HG03354 (cell line): ENCODE data around the gene ZNF689.

Source experiments
- ATAC-seq: cut with Tn5 transposase; IDR thresholded peaks from one replicate; pipeline ENCODE4 v1.9.1; 2021; ENCODE audit warnings: mild to moderate bottlenecking; ENCODE audit not compliant: unreplicated experiment, poor library complexity, severe bottlenecking

The ZNF689 gene

DNA sequence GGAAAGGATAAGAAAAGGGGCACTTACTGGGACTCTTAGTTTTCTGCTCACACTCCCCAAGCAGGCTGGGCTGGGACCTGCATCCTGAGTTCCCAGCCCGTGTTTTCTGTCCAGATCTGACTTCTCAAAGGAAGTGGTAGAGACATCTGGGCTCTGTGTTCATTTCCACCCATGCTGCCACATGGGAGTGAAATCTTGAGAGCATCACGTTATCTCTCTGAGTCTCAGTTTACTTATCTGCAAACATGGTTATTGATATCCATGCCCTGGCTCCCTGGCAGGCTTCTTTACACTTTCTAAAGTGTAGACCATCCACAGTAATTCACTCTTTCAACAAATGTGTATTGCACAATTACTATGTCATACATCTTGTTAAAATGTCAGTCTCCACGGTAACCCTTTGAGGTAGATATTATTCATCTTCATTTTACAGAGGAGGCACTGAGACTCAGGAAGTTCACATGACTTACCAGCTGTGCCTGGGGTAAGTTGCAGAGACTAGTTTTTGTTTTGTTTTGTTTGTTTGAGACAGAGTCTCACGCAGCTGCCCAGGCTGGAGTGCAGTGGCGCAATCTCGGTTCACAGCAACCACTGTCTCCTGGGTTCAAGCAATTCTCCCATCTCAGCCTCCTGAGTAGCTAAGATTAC is 42.1 kb downstream of the ZNF689 start:
- peak; percentile 50 for ATAC-seq

DNA sequence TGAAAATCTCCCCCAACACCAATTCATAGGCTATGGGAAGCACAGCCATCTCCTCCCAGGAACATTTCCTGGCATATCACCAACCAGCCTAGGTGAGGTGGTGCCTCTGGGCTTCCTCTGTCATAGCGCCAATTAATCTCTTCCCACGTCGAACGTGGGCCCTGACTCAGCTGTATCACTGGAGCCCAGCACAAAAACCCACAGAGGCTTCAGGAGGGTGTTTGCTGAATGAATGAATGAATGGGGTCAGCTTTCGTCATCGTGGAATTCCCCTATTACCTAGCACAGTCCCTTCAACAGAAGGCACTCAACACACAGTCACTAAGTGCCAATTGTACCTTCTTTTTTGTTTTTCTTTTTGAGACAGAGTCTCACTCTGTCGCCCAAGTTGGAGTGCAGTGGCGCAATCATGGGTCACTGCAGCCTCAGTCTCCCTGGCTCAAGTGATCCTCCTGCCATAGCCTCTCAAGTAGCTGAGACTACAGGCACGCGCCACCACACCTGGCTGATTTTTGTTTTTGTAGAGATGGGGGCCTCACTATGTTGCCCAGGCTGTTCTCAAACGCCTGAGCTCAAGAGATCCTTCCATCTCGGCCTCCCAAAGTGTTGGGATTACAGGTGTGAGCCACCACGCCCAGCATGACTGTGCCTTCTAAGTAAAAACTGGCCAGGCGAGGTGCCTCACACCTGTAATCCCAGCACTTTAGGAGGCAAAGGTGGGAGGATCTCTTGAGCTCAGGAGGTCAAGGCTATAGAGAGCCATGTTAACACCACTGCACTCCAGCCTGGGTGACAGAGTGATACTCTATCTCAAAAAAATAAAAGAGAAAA is 42.8 kb downstream of the ZNF689 start:
- no peak for ATAC-seq

DNA sequence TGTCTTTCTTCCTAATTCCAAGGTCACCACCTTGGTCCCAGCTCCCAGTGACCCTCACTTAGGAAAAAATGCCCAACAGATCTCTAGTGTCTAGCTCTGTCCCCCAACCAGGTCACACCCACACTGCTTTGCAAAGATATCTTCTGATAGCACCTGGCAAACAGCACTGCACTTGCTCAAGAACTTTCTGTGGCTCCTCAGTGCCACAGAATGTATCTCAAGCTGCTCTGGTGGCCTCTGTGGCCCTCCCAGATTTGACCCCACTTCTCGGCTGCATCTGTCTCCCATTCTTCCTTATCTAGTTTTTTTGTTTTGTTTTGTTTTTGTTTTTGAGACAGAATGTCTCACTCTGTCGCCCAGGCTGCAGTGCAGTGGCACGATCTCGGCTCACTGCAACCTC is 43.7 kb downstream of the ZNF689 start:
- ATAC-seq = no peak

DNA sequence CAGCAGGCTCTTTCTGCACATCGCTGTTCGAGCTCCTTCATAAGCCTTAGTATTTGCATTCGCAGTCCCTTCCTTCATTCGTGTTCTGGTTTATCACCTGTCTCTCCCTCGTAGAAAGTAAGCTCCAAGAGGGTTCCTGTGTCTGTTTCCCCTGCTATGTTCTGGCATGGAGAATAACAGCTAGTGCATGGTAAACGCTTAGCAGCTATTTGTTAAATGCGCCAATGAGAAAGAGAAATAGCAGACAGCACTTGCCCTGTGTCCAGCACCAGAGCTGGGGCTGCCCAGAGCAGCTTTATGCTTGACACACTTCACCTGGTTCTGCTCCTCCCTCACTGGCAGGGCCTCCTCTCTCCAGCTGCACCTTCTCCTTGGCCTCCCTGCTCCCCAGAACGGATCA is 44.2 kb downstream of the ZNF689 start:
- no peak for ATAC-seq

DNA sequence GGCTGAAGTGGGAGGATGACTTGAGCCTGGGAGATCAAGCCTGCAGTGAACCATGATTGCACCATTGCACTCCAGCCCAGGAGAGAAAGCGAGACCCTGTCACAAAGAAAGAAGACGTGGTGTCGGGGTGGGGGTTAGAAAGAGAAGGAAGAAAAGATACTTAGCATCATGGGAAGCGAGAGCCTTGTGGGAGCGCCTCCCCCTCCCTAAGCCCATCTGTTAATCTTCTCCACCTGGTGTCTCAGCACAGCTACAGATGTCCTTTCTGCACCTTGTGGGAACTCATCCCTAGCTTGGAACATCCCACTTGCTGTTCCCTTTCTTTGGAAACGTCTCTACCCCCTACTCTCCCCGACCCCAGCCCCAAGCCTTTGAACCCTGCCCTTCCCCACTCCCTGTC is 44.7 kb downstream of the ZNF689 start:
- no peak for ATAC-seq

DNA sequence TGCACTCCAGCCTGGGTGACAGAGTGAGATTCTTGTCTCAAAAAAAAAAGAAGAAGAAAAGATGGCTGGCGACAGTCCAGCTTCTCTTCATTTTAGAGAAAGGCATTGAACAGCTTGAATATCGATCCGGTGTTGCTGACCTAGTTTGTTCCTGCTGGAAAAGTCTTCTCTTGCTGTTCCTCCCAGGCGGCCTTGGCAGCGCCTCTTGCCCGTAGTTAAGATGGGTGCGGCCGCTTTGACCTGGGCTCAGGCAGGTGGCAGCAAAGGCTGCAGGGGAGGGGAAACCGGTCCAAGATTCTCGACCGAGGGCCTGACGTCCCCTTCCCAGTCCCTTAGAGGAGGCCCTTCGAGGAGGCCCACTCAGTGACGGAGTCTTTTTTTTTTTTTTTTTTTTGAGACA is 48.2 kb downstream of the ZNF689 start:
- no peak for ATAC-seq

DNA sequence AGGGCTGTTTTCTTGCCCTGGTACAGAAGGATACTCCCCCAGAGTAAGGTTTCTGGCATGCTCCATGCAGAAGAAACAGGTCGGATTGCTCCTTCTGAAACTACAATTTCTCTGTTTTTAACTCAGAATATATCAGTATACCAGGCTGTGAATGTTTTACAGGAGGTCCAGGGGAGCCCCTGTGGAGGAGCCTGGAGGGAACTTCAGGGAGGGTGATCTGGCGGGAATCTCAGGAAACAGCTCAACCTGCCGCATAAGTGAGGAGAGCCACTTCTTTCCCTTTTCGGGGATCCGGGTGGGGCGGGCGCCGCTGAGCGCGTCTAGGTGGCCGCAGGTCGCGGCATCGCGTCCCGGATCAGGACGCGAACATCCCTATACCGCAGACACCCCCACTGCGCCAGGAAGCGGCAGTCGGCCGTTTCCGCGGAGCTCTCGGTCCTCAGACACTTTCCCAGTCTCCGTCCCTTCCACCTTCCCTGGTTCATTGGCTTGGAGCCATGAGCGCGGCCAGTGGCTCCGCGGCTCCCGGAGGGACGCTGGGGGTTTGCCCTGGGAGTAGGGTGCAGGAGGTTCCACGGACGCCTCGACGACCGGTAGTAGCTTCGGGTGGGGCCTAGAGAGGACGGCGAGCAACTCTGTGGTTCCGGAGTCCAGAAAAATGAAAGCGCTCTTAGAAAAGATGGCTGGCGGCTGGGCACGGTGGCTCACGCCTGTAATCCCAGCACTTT is 48.9 kb downstream of the ZNF689 start:
- no peak for ATAC-seq

DNA sequence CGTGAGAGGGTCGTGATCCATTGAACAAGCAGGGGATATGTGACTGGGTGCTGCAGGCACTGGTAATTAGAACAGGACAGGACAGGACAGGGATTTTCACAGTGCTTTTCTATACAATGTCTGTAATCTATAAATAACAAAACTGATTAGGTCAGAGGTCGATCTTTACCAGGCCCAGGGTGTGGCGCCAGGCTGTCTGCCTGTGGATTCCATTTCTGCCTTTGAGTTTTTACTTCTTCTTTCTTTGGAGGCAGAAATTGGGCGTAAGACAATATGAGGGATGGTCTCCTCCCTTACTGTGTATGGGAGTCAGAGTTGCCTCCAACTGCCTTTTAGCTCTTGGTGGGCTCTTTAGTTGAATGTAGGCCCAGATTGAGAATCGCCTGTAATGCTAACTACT is 50.5 kb downstream of the ZNF689 start:
- ATAC-seq = no peak

DNA sequence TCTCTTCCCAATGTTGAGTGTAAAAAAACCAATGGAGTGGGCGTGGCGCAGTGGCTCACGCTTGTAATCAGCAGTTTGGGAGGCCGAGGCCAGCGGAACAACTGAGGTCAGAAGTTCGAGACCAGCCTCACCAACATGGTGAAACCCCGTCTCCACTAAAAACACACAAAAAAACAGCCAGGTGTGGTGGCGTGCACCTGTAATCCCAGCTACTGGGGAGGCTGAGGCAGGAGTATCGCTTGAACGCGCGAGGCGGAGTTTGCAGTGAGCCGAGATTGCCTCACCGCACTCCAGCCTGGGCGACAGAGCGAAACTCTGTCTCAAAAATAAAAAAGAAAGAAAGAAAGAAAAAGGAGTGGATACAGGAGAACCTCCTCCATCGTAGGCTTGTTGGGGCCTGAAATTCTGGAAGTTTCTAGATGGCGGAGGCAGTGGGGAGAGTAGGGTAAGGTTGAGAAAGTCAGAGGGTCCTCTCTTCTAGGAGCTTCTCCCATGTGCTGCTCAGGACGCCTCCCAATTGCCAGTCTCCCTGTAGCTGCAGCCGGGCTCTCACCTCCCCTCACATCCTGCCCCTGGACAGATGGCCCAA is 51.3 kb downstream of the ZNF689 start:
- no peak for ATAC-seq

DNA sequence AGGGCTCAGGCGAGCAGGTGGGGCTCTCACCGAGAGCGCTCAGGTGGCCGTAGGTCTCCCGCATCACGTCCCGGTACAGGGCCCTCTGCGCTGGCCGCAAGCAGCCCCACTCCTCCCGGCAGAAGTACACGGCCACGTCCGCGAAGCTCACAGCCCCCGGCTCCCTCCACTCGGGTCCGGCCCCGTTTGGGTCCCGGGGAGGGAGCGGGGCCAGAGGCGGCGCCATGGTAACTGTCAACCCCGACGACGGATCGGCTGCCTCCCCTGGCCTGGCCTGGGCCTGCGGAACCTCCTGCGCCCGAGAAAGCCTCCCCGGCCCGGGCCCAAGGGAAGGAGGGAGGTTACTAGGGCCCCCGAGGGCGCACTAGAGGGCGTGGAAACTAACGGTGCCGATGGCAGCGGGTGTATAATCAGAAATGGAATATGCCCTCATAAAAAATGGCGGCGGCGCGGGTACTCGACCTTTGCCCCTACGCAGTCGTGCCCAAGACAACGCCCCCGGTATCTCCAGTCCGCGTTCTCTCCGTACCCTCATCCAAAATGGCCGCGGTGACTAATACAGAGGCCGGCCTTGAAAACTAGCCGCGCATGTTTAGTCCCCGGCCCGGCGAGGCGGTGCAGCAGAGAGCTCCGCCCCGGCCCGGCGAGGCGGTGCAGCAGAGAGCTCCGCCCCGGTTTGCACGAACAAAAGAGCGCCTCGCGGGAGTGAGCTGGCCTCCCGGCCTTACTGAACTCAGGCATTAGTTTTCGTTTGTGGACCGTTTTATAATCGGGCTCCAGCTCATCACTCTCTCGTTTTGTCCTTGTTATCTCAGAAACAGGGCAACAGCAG is 52.0 kb downstream of the ZNF689 start, which contains the start of gene ZNF764:
ZNF764 (minus strand) TSS at position 418 of the 832 bp plus-strand sequence; CDS start at position 226, 192 bp downstream.
- ATAC-seq = peak; percentile 91

DNA sequence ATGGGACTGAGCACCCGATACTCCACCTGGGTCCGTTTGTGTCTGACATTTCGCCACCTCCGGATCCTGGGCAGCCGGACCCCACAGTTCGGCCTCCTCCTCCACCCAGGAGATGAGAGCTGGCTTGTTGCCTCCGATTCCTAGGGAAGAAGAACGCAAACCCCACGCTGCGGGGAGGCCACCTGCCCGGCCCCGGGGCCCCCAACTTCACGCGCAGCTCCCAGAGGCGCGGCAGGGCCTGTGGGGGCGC is 52.6 kb downstream of the ZNF689 start:
- peak; percentile 17 for ATAC-seq

DNA sequence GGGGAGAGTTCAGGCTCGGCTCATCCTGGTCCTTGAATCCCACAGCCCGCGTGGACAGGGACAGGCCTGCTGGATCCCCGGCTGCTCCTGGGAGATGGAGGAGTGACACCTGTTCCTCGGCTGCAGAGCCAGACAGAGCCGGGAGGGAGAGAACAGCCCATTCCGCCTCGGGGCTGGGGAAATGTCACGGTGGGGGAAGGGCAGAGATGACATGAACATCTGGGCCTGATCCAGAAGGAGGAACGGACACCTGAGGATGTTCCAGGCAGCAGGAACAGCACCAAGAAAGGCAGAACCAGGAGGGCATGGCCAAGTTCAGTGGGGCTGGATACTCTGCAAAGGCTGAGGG is 54.1 kb downstream of the ZNF689 start:
- ATAC-seq = no peak

DNA sequence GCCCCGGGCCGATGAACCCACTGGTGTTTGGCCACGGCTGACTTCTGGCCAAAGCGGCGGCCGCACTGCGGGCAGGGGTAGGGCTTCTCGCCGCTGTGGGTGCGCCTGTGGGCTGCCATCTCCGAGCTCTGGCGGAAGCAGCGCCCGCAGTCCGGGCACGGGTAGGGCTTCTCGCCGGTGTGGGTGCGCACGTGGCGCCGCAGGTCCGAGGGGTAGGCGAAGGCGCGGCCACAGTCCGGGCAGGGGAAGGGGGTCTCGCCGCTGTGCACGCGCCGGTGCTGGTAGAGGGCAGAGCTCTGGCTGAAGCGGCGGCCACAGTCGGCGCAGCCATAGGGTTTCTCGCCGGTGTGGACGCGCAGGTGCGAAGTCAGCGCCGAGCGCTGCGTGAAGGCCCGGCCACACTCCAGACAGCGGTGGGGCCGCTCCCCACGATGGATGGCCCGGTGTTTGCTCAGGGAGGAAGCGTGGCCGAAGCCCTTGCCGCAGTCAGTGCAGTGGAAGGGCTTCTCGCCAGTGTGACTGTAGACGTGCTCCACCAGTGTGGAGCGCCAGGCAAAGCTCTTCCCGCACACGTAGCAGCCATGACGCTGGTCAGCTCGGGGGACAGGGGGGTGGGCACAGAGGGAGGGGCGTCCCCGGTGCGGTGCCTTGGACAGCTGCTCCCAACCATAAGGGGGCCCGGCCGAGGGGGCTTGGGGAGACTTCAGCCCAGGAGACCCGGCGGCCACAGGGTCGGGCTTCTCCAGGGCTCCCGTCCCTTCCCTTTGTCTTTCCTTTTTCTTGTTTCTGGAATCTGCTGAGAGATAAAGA is 54.7 kb downstream of the ZNF689 start:
- no peak for ATAC-seq

DNA sequence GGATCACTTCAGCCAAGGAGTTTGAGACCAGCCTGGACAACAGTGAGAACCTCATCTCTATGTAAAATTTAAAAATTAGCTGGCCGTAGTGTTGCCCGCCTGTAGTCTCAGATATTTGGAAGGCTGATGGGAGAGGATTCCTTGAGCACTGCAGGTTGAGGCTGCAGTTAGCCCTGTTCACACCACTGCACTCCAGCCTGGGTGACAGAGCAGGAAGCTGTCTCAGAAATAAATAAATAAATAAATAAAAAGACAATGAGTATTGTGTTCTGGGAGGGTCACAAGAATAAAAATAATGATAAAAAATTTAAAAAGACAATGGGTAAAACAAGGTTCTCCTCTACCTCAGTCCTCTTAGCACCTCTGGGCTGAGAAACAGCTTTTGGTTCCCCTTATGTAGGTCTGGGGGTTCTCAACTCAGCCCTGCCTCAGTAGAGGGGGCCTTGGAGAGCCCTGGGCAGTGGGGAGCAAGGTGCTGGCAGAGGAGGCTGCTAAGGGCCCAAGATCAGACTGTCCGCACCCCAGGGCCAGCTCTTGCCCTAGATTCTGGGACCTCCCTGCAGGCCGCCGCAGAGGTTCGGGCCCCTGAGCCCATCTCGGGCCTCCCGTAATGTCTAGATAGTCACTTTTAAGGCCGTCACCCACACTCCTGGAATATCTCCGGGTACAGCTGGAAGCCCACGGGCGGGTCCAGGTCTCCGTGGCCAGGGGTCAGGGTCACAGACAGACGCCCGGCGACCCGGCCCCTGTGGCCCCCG is 55.5 kb downstream of the ZNF689 start:
- ATAC-seq = no peak

DNA sequence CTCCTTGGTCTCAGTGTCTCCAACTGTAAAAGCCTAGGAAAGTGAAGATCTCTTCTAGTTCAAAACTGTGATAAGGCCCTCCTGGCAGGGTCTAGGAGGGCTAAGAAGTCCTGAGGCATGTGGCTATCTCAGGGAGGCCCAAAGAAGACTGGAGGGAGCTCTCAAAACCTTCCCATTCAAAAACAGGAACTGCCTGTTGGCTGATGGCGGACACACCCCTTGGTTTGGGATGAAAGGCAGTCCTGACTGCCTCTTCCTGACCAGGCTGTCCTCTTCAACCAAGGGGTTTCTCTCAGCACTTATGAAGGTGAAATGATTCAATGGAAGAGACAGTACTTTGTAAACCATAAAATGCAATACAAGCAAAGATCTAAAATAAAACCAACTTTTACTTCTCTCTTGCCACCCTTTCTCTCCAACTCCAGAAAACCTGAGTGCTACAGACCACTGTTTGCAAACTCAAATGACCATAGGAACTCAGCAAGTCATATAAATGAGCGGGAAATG is 56.7 kb downstream of the ZNF689 start:
- no peak for ATAC-seq

DNA sequence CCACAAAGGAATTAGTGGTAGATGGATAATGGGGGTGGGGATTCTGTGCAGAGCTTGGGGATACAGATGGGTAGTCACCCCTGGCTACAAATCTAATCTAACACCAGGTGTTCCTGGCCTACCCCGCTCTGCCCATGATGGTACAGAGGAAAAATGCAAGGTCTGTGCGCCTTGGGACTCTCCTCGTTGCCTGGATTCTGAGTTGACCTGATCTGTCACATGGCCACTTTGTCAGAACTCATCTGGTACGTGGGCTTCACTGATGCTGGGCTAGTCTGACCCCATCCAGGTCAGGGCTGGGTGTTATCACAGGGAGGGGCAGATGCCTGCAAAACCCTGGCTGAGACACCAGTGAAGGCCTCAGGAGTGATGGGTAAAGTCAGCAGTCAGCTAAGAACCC is 57.2 kb downstream of the ZNF689 start:
- ATAC-seq = no peak
